ENCODE results near the gene AHCYL2.

DNA sequence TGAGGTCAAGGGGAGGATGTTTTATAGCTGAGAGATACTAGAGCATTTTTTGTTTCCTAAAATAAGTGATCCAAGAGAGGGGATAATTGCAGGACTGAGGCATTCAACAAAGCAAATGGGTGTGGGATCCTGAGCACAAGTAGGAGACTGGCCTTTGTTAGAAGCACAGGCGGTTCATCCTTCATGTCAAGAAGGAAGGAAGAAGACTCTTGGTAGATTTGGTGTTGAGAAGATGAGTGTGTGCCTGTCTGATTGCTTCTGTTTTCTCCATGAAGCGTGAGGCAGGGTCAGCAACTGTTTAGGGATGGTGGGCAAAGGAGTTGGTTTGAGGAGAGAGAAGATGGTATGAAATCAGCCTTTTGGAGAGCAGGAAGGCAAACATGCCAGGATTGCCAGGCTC, 237.0 kb downstream of the AHCYL2 start:
- TF ChIP-seq POLR2AphosphoS5 (IDR thresholded peaks at IDR 0.05; ENCODE audit: borderline replicate concordance, low read depth, low read length) (no peak), EZH2 (IDR thresholded peaks at IDR 0.05) (no peak), FOXP2 (optimal IDR thresholded peaks at IDR 0.05; ENCODE audit: control extremely low read depth, extremely low read length, insufficient read depth) (no peak)

All from SK-N-MC (cell line).